ENCODE data around the gene MOB1A. TPM values are rescaled to one million over a fixed set of nuclear protein-coding genes. Genes with fewer than 3 reads are reported as not detected.

The MOB1A gene
- total RNA-seq, 4 donors from 2014 or later: 92.4 to 117 (median 106) TPM

DNA sequence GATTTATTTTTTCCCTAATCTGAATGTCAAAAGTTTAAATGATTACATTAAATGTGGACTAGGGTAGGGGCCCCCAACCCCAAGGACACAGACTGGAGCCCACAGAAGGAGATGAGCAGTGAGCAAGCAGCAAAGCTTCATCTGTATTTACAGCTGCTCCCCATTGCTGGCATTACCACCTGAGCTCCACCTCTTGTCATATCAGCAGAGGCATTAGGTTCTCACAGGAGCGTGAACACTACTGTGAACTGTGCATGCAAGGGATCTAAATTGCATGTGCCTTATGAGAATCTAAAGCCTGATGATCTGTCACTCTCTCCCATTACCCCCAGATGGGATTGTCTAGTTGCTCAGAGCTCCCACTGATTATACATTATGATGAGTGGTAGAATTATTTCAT, 3.8 kb downstream of the MOB1A start:
- H3K9me3 ChIP-seq: no peaks in the 10 kb centered on the region
- no peaks in the 10 kb centered on the region for H3K27me3 ChIP-seq
- DNase-seq: no peak
- TF ChIP-seq, protein P1, sequence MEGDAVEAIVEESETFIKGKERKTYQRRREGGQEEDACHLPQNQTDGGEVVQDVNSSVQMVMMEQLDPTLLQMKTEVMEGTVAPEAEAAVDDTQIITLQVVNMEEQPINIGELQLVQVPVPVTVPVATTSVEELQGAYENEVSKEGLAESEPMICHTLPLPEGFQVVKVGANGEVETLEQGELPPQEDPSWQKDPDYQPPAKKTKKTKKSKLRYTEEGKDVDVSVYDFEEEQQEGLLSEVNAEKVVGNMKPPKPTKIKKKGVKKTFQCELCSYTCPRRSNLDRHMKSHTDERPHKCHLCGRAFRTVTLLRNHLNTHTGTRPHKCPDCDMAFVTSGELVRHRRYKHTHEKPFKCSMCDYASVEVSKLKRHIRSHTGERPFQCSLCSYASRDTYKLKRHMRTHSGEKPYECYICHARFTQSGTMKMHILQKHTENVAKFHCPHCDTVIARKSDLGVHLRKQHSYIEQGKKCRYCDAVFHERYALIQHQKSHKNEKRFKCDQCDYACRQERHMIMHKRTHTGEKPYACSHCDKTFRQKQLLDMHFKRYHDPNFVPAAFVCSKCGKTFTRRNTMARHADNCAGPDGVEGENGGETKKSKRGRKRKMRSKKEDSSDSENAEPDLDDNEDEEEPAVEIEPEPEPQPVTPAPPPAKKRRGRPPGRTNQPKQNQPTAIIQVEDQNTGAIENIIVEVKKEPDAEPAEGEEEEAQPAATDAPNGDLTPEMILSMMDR (IDR thresholded peaks at IDR 0.05): no peak
- TF ChIP-seq POLR2A (IDR thresholded peaks at IDR 0.05): no peak
- no peak overlapping the region for H3K27ac ChIP-seq
- WGBS, 2 donors: 100% methylated on average over 1 of the region's 1 CpG
- peaks cover 13 to 25% of the 10 kb centered on the region in 2 donors for H3K4me1 ChIP-seq
- peaks cover 7 to 17% of the 10 kb centered on the region in 2 donors for H3K36me3 ChIP-seq
- H3K4me3 ChIP-seq (replicated peaks in 1 of 3): no peak overlapping the region
- intact Hi-C loops (cut with DNase I): no loop called here

DNA sequence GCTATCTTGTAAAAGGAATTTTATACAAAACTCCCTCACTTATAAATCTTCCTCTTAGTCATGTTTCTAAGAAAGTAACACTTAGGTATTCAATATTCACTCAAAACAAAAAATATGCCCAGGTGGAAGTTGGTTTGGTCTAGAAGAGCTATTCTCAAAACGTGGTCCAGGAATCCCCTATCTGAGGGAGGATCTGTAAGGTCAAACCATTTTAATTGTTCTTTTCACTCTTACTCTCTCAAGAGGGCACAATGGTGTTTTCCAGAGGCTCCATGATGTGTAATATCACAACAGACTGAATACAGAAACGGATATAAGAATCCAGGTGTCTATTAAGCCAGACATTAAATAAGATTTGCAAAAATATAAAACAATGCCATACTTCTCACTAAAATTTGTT, 9.9 kb downstream of the MOB1A start:
- H3K4me3 ChIP-seq (replicated peaks in 1 of 3): no peak overlapping the region
- intact Hi-C loops (cut with DNase I): no loop called here
- 75 to 83% methylated on average over 2 of the region's 2 CpGs for WGBS, 2 donors
- no peak overlapping the region for H3K27ac ChIP-seq
- H3K4me1 ChIP-seq: no peaks in the 10 kb centered on the region
- H3K9me3 ChIP-seq: no peaks in the 10 kb centered on the region
- peaks cover 36 to 71% of the 10 kb centered on the region in 2 donors for H3K36me3 ChIP-seq
- no peak for DNase-seq
- TF ChIP-seq, protein P1 (IDR thresholded peaks at IDR 0.05): no peak
- no peak for TF ChIP-seq POLR2A (IDR thresholded peaks at IDR 0.05)
- H3K27me3 ChIP-seq: no peaks in the 10 kb centered on the region

- peaks cover 28 to 71% of the 10 kb centered on the region in 2 donors for H3K36me3 ChIP-seq
These were observed 13.9 kb downstream of the MOB1A start for GRCh38 chr2:74164761-74165160.

GRCh38 chr2:74162951-74163350, 15.7 kb downstream of the MOB1A start:
- 95 to 96% methylated on average over 6 of the region's 6 CpGs for WGBS, 2 donors
- TF ChIP-seq POLR2A (IDR thresholded peaks at IDR 0.05): no peak
- no peak overlapping the region for H3K4me3 ChIP-seq (replicated peaks in 1 of 3)
- no peaks in the 10 kb centered on the region for H3K4me1 ChIP-seq
- intact Hi-C loops (cut with DNase I): no loop called here
- no peak for DNase-seq
- peaks cover 29 to 64% of the 10 kb centered on the region in 2 donors for H3K36me3 ChIP-seq
- H3K27ac ChIP-seq: no peak overlapping the region
- no peaks in the 10 kb centered on the region for H3K9me3 ChIP-seq
- H3K27me3 ChIP-seq: no peaks in the 10 kb centered on the region

More at GRCh38 chr2:74164761-74165160, 13.9 kb downstream of the MOB1A start:
- DNase-seq: no peak
- WGBS, 2 donors: 92 to 98% methylated on average over 1 of the region's 1 CpG
- intact Hi-C loops (cut with DNase I): no loop called here
- no peak overlapping the region for H3K27ac ChIP-seq
- H3K4me3 ChIP-seq (replicated peaks in 1 of 3): no peak overlapping the region
- no peaks in the 10 kb centered on the region for H3K27me3 ChIP-seq
- no peaks in the 10 kb centered on the region for H3K9me3 ChIP-seq
- H3K4me1 ChIP-seq: no peaks in the 10 kb centered on the region
- TF ChIP-seq, protein P1 (IDR thresholded peaks at IDR 0.05): no peak
- TF ChIP-seq POLR2A (IDR thresholded peaks at IDR 0.05): no peak

- Histone ChIP-seq H3K27me3 (no peaks in the 10 kb centered on the region), H3K9me3 (no peaks in the 10 kb centered on the region), H3K36me3 (peaks cover 30 to 53% of the 10 kb centered on the region in 2 donors), H3K4me1 (no peaks in the 10 kb centered on the region), H3K4me3 (replicated peaks in 1 of 3) (no peak overlapping the region), H3K27ac (no peak overlapping the region)
- intact Hi-C loops (cut with DNase I): no loop called here
- TF ChIP-seq POLR2A (IDR thresholded peaks at IDR 0.05): no peak
- TF ChIP-seq, protein P1 (IDR thresholded peaks at IDR 0.05): no peak
- no peak for DNase-seq
- 93 to 94% methylated on average over 3 of the region's 3 CpGs for WGBS, 2 donors
These were observed 22.8 kb downstream of the MOB1A start for GRCh38 chr2:74155830-74156229.

DNA sequence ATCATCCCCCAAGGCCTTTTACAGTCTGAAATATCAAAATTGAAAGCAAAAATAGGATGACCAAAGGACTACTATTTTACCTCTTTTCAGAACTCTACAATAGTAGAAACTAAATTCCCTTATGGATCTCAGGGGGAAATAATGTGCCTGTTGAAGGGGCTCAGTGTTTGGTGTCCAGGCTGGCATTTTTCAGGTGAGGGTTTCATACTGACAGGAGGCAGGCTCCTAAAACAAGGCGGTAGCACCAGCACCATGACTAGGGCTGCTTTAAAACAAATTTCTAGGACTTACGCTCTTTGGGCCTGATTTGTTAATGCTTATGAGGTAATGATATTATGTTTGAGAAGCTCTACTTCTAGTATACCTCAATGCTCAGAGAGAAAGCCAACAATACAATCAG, 25.7 kb downstream of the MOB1A start:
- intact Hi-C loops (cut with DNase I): no loop called here
- H3K4me3 ChIP-seq (replicated peaks in 1 of 3): no peak overlapping the region
- no peak for TF ChIP-seq POLR2A (IDR thresholded peaks at IDR 0.05)
- TF ChIP-seq, protein P1 (IDR thresholded peaks at IDR 0.05): no peak
- H3K27me3 ChIP-seq: no peaks in the 10 kb centered on the region
- H3K36me3 ChIP-seq: peaks cover 21 to 38% of the 10 kb centered on the region in 2 donors
- H3K9me3 ChIP-seq: no peaks in the 10 kb centered on the region
- H3K4me1 ChIP-seq: peaks cover 7 to 8% of the 10 kb centered on the region in 2 donors
- no peak for DNase-seq
- 94 to 96% methylated on average over 2 of the region's 2 CpGs for WGBS, 2 donors
- H3K27ac ChIP-seq: no peak overlapping the region
